H1 (cell line): ENCODE measurements around the gene DAND5.

Source experiments
- CHD1 ChIP-seq: IDR thresholded peaks from 2 replicates; pipeline ENCODE4 v1.6.1; 2012; ENCODE audit warnings: low read depth, low read length, improper control_type of control experiment
- EP300 ChIP-seq, 2 experiments: IDR thresholded peaks; 1 replicate in 1 of 2; 2 replicates in 1 of 2; pipeline ENCODE4 v1.6.1; 2011 to 2012; ENCODE audit warnings: low read depth in 2 of 2, low read length in 2 of 2, mild to moderate bottlenecking in 2 of 2, borderline replicate concordance in 1 of 2, inconsistent platforms in 1 of 2, moderate library complexity in 1 of 2
- EZH2 ChIP-seq: fragments of 200-600 bp; sonication (generic); IDR thresholded peaks from 2 replicates; pipeline ENCODE4 v1.7.1; 2012; ENCODE audit warnings: low read depth, mild to moderate bottlenecking, moderate library complexity, low read length, inconsistent platforms; ENCODE audit not compliant: severe bottlenecking
- SP2 ChIP-seq: IDR thresholded peaks from 2 replicates; pipeline ENCODE4 v1.6.1; 2012; ENCODE audit warnings: mild to moderate bottlenecking, low read length, inconsistent platforms
- TF ChIP-seq, protein P1 (sequence below), 3 experiments: IDR thresholded peaks; 1 replicate in 2 of 3; 2 replicates in 1 of 3; pipeline versions ENCODE4 v1.5.1 to v1.6.1; 2011; ENCODE audit warnings: low read length in 3 of 3, mild to moderate bottlenecking in 3 of 3, inconsistent platforms in 2 of 3, low read depth in 1 of 3, moderate library complexity in 1 of 3; ENCODE audit not compliant: insufficient read depth in 1 of 3; ENCODE audit errors: control extremely low read depth in 1 of 3

DNA sequence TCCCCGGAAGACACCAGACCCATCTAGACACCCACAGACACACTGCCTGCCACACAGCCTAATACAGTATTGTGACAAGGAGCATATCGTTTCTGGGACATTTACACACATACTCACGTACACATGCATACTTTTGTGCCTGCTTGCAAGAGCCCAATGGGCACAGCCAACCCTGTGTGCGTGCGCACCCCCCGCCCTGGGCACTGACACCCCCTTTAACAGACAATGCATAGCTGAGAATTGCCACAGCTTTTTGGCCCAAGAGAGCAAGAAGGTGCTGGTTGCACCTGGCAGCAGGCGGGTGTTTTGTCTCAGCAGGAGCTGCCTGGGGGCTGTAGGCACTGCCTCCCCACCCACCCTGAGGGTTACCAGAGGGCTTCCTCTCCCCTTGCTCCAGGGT is 24.2 kb downstream of the DAND5 start:
- TF ChIP-seq SP2 (no peak), EZH2 (no peak), CHD1 (no peak), EP300 (IDR thresholded peaks at IDR 0.05; ENCODE audit: borderline replicate concordance in 1 of 2, low read depth in 2 of 2, low read length in 2 of 2) (no peak)
- TF ChIP-seq, protein P1, sequence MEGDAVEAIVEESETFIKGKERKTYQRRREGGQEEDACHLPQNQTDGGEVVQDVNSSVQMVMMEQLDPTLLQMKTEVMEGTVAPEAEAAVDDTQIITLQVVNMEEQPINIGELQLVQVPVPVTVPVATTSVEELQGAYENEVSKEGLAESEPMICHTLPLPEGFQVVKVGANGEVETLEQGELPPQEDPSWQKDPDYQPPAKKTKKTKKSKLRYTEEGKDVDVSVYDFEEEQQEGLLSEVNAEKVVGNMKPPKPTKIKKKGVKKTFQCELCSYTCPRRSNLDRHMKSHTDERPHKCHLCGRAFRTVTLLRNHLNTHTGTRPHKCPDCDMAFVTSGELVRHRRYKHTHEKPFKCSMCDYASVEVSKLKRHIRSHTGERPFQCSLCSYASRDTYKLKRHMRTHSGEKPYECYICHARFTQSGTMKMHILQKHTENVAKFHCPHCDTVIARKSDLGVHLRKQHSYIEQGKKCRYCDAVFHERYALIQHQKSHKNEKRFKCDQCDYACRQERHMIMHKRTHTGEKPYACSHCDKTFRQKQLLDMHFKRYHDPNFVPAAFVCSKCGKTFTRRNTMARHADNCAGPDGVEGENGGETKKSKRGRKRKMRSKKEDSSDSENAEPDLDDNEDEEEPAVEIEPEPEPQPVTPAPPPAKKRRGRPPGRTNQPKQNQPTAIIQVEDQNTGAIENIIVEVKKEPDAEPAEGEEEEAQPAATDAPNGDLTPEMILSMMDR (IDR thresholded peaks at IDR 0.05; ENCODE audit: control extremely low read depth in 1 of 3, insufficient read depth in 1 of 3, low read depth in 1 of 3, low read length in 3 of 3) = no peak
